H1 (cell line): ENCODE data around the gene ACO1. TPM values are rescaled to one million over a fixed set of nuclear protein-coding genes. Genes with fewer than 3 reads are reported as not detected.

ENCODE experiments used
- CTCF ChIA-PET: fragments of 300-600 bp; sonication (Branson Sonifier 250); formaldehyde crosslinking; loops from one replicate; lab custom pipeline; 2021; ENCODE audit not compliant: partially characterized antibody; lab: Charles Lee
- POLR2A ChIA-PET: fragments of 300-600 bp; sonication (Branson Sonifier 250); formaldehyde crosslinking; loops from one replicate; lab custom pipeline; 2021; ENCODE audit warnings: inconsistent platforms; ENCODE audit not compliant: partially characterized antibody; lab: Charles Lee
- DNase-seq, 2 experiments: peaks; one replicate each; pipeline versions ENCODE4 v3.0.0 to v3.0.0-alpha.2; 2010 to 2022; ENCODE audit warnings: low spot score in 2 of 2, low read depth in 1 of 2, mixed read lengths in 1 of 2
- FAIRE-seq: peaks from 2 replicates; lab custom pipeline; 2011; peaks lifted over from hg19 to GRCh38; lab: Jason Lieb, UNC
- H2AFZ ChIP-seq: 2 replicates; pipeline ENCODE4 v1.8.1; 2012; ENCODE audit warnings: low read length, inconsistent platforms
- H2AK5ac ChIP-seq: 2 replicates; pipeline ENCODE4 v1.6.1; 2013; ENCODE audit warnings: low read depth, low read length
- H2BK120ac ChIP-seq: replicated peaks from 2 replicates; pipeline ENCODE3; 2013; ENCODE audit warnings: low read depth, low read length, inconsistent platforms
- H2BK12ac ChIP-seq: 2 replicates; pipeline ENCODE4 v1.6.1; 2013; ENCODE audit warnings: low read depth, low read length
- H2BK15ac ChIP-seq: 2 replicates; pipeline ENCODE4 v1.6.1; 2013; ENCODE audit warnings: low read length
- H2BK20ac ChIP-seq: 2 replicates; pipeline ENCODE4 v1.6.1; 2013; ENCODE audit warnings: low read length
- H2BK5ac ChIP-seq: 2 replicates; pipeline ENCODE4 v1.6.1; 2013; ENCODE audit warnings: low read depth, low read length
- H3K14ac ChIP-seq: 2 replicates; pipeline ENCODE4 v1.6.1; 2013; ENCODE audit warnings: inconsistent platforms; ENCODE audit not compliant: insufficient read length
- H3K18ac ChIP-seq: 2 replicates; pipeline ENCODE4 v1.6.1; 2013; ENCODE audit warnings: low read length; ENCODE audit errors: extremely low read depth
- H3K23ac ChIP-seq: 2 replicates; pipeline ENCODE4 v1.6.1; 2013; ENCODE audit warnings: inconsistent platforms; ENCODE audit not compliant: insufficient read length
- H3K23me2 ChIP-seq: 2 replicates; pipeline ENCODE4 v1.6.1; 2013; ENCODE audit warnings: low read depth, low read length
- H3K27ac ChIP-seq: 2 replicates; pipeline ENCODE4 v1.6.1; 2011; ENCODE audit warnings: low read depth, low read length, inconsistent platforms
- H3K27me3 ChIP-seq, 4 experiments: replicated peaks in 1 of 4; 1 replicate in 1 of 4; 2 replicates in 3 of 4; pipeline versions ENCODE4 v1.6.1 to v1.8.1; 2011 to 2013; ENCODE audit warnings: low read length in 3 of 4, mild to moderate bottlenecking in 3 of 4, inconsistent platforms in 2 of 4, mixed read lengths in 2 of 4, moderate library complexity in 1 of 4; ENCODE audit not compliant: control insufficient read depth in 3 of 4, insufficient read depth in 3 of 4; ENCODE audit errors: extremely low read depth in 1 of 4
- H3K36me3 ChIP-seq, 4 experiments: 2 replicates each; pipeline versions ENCODE4 v1.6.1 to v1.8.1; 2011 to 2013; ENCODE audit warnings: mild to moderate bottlenecking in 4 of 4, low read length in 3 of 4, moderate library complexity in 2 of 4, control low read depth in 1 of 4, inconsistent platforms in 1 of 4; ENCODE audit not compliant: insufficient read depth in 4 of 4, control insufficient read depth in 2 of 4
- H3K4ac ChIP-seq: replicated peaks from 2 replicates; pipeline ENCODE3; 2013; ENCODE audit warnings: low read length, low read depth, mixed read lengths, inconsistent platforms; ENCODE audit not compliant: insufficient read length
- H3K4me1 ChIP-seq, 4 experiments: replicated peaks in 1 of 4; 1 replicate in 1 of 4; 2 replicates in 3 of 4; pipeline versions ENCODE4 v1.6.1 to v1.8.1; 2011 to 2013; ENCODE audit warnings: low read length in 3 of 4, inconsistent platforms in 2 of 4, mixed read lengths in 1 of 4; ENCODE audit not compliant: insufficient read depth in 4 of 4, control insufficient read depth in 3 of 4
- H3K4me2 ChIP-seq, 2 experiments: 2 replicates each; pipeline versions ENCODE4 v1.6.1 to v1.8.1; 2011 to 2013; ENCODE audit warnings: low read depth in 2 of 2, low read length in 2 of 2, control low read depth in 1 of 2, inconsistent platforms in 1 of 2, mild to moderate bottlenecking in 1 of 2; ENCODE audit not compliant: insufficient read depth in 1 of 2
- H3K4me3 ChIP-seq, 4 experiments: fragments of 200-600, 300-600 bp in 1 of 4; sonication (generic), shearing (Covaris generic), sonication (Bioruptor Twin) in 1 of 4; 2 replicates each; pipeline versions ENCODE4 v1.5.1 to v1.8.1; 2011 to 2016; ENCODE audit warnings: low read length in 4 of 4, low read depth in 3 of 4, control low read depth in 2 of 4, inconsistent platforms in 2 of 4, mild to moderate bottlenecking in 2 of 4, mixed read lengths in 1 of 4, moderate library complexity in 1 of 4; ENCODE audit not compliant: insufficient read depth in 2 of 4; ENCODE audit errors: extremely low read depth in 1 of 4
- H3K56ac ChIP-seq: replicated peaks from 2 replicates; pipeline ENCODE3; 2013; ENCODE audit warnings: low read depth, mild to moderate bottlenecking, mixed read lengths, low read length, inconsistent platforms; ENCODE audit not compliant: insufficient read length
- H3K79me1 ChIP-seq: 2 replicates; pipeline ENCODE4 v1.6.1; 2013; ENCODE audit warnings: low read depth, low read length, control low read depth
- H3K79me2 ChIP-seq, 2 experiments: 2 replicates each; pipeline versions ENCODE4 v1.6.1 to v1.8.1; 2012 to 2013; ENCODE audit warnings: low read length in 2 of 2, mild to moderate bottlenecking in 2 of 2, inconsistent platforms in 1 of 2; ENCODE audit not compliant: insufficient read depth in 2 of 2, control insufficient read depth in 1 of 2
- H3K9ac ChIP-seq, 4 experiments: replicated peaks in 1 of 4; 1 replicate in 1 of 4; 2 replicates in 3 of 4; pipeline versions ENCODE4 v1.6.1 to v1.8.1; 2011 to 2013; ENCODE audit warnings: low read depth in 3 of 4, low read length in 3 of 4, control low read depth in 2 of 4, mild to moderate bottlenecking in 2 of 4, moderate library complexity in 2 of 4, inconsistent platforms in 1 of 4; ENCODE audit errors: extremely low read depth in 1 of 4
- H3K9me3 ChIP-seq, 2 experiments: 2 replicates each; pipeline versions ENCODE4 v1.6.1 to v1.8.1; 2012 to 2013; ENCODE audit warnings: mild to moderate bottlenecking in 2 of 2, moderate library complexity in 2 of 2, control low read depth in 1 of 2, inconsistent platforms in 1 of 2, low read depth in 1 of 2, low read length in 1 of 2, mixed read lengths in 1 of 2; ENCODE audit not compliant: insufficient read depth in 2 of 2
- H4K20me1 ChIP-seq, 2 experiments: replicated peaks in 1 of 2; 2 replicates each; pipeline versions ENCODE3 to v1.8.1; 2011 to 2013; ENCODE audit warnings: inconsistent platforms in 2 of 2, low read length in 2 of 2, mild to moderate bottlenecking in 1 of 2; ENCODE audit not compliant: insufficient read depth in 2 of 2, control insufficient read depth in 1 of 2
- H4K5ac ChIP-seq: 2 replicates; pipeline ENCODE4 v1.6.1; 2013; ENCODE audit warnings: low read length, low read depth, mixed read lengths, inconsistent platforms; ENCODE audit not compliant: insufficient read length
- H4K8ac ChIP-seq: 2 replicates; pipeline ENCODE4 v1.8.0; 2013; ENCODE audit warnings: mild to moderate bottlenecking, moderate library complexity, low read length, inconsistent platforms; ENCODE audit not compliant: insufficient read depth; ENCODE audit errors: extremely low read depth
- H4K91ac ChIP-seq: replicated peaks from 2 replicates; pipeline ENCODE3; 2013; ENCODE audit warnings: low read length, mixed read lengths, inconsistent platforms; ENCODE audit not compliant: insufficient read length
- BRCA1 ChIP-seq: IDR thresholded peaks from 2 replicates; pipeline ENCODE4 v1.6.1; 2012; ENCODE audit warnings: low read depth, low read length, improper control_type of control experiment
- CBX8 ChIP-seq: fragments of 300-800, 300-1000 bp; sonication (generic); IDR thresholded peaks from 2 replicates; pipeline ENCODE4 v1.7.1; 2016; ENCODE audit warnings: low read depth, low read length, borderline replicate concordance
- EGR1 ChIP-seq: IDR thresholded peaks from 2 replicates; pipeline ENCODE4 v1.6.1; 2011; ENCODE audit warnings: low read depth, low read length, borderline replicate concordance
- GTF2F1 ChIP-seq: IDR thresholded peaks from 2 replicates; pipeline ENCODE4 v1.6.1; 2012; ENCODE audit warnings: low read depth, low read length, improper control_type of control experiment, borderline replicate concordance
- HDAC2 ChIP-seq, 2 experiments: fragments of 300-600 bp in 1 of 2; sonication (generic) in 1 of 2; IDR thresholded peaks; 2 replicates each; pipeline ENCODE4 v1.6.1; 2011 to 2012; ENCODE audit warnings: low read depth in 2 of 2, low read length in 2 of 2, mild to moderate bottlenecking in 2 of 2, moderate library complexity in 2 of 2, borderline replicate concordance in 1 of 2, inconsistent platforms in 1 of 2
- HDAC6 ChIP-seq: IDR thresholded peaks from one replicate; pipeline ENCODE4 v1.7.1; 2012; ENCODE audit warnings: low read depth, mild to moderate bottlenecking, inconsistent platforms, low read length, moderate library complexity
- PHF8 ChIP-seq: fragments of 200-600 bp; sonication (generic); conservative IDR thresholded peaks from 2 replicates; pipeline ENCODE4 v1.7.1; 2012; ENCODE audit warnings: low read depth, mild to moderate bottlenecking, inconsistent platforms, low read length, moderate library complexity
- POLR2AphosphoS5 ChIP-seq: IDR thresholded peaks from 2 replicates; pipeline ENCODE4 v1.6.1; 2011; ENCODE audit warnings: low read depth, low read length
- POU5F1 ChIP-seq: IDR thresholded peaks from 2 replicates; pipeline ENCODE4 v1.6.1; 2011; ENCODE audit warnings: low read depth, mild to moderate bottlenecking, low read length, moderate library complexity
- RAD21 ChIP-seq, 2 experiments: IDR thresholded peaks in 1 of 2; conservative IDR thresholded peaks in 1 of 2; 2 replicates each; pipeline ENCODE4 v1.6.1; 2011; ENCODE audit warnings: low read depth in 2 of 2, low read length in 2 of 2, improper control_type of control experiment in 1 of 2, inconsistent platforms in 1 of 2, mild to moderate bottlenecking in 1 of 2, moderate library complexity in 1 of 2
- SIRT6 ChIP-seq: IDR thresholded peaks from one replicate; pipeline ENCODE4 v1.7.1; 2012; ENCODE audit warnings: low read length, inconsistent platforms
- SIX5 ChIP-seq: IDR thresholded peaks from 2 replicates; pipeline ENCODE4 v1.6.1; 2011; ENCODE audit warnings: mild to moderate bottlenecking, low read depth, low read length
- SP4 ChIP-seq: IDR thresholded peaks from 2 replicates; pipeline ENCODE4 v1.6.1; 2012; ENCODE audit warnings: low read length, inconsistent platforms
- TCF12 ChIP-seq: IDR thresholded peaks from 2 replicates; pipeline ENCODE4 v1.6.1; 2011; ENCODE audit warnings: low read depth, mild to moderate bottlenecking, low read length
- TEAD4 ChIP-seq: IDR thresholded peaks from 2 replicates; pipeline ENCODE4 v1.6.1; 2012; ENCODE audit warnings: low read depth, low read length, inconsistent platforms, mixed read lengths
- WGBS, 2 experiments: shearing (Covaris generic) in 1 of 2; methylation state at CpG; one replicate each; pipeline versions ENCODE4 v1.1.6 to v1.1.7; 2013 to 2015; ENCODE audit warnings: low lambda C conversion rate in 2 of 2, mixed read lengths in 2 of 2, inconsistent platforms in 1 of 2, low coverage in 1 of 2, missing lambda C conversion rate in 1 of 2; ENCODE audit not compliant: insufficient replicate concordance in 2 of 2, insufficient coverage in 1 of 2, insufficient read length in 1 of 2; ENCODE audit errors: extremely low coverage in 1 of 2, missing lambda C conversion rate in 1 of 2; 5-methylcytosine and 5-hydroxymethylcytosine counted together
- polyA plus RNA-seq, 7 experiments: library from polyadenylated mRNA; depleted of rRNA in 3 of 7; stranded (reverse) in 5 of 7; unstranded in 2 of 7; fragments of >200 nt in 5 of 7; fragments of 200-250 nt in 2 of 7; gene quantifications; 1 replicate in 5 of 7; 2 replicates in 1 of 7; 4 replicates in 1 of 7; pipeline versions ENCODE4 v1.2.1 to v1.2.3, GENCODE V29; 2011 to 2013; ENCODE audit warnings: missing spikeins in 2 of 7, mixed read lengths in 2 of 7
- total RNA-seq: library from RNA; stranded (reverse); fragmentation: NEBNext Ultra II Directional; extraction: Animal tissue kit (Norgen Biotek cat#: 25700); gene quantifications from 2 replicates; pipeline ENCODE4 v1.2.1, GENCODE V29; 2021

ACO1 gene
- total and polyA plus RNA-seq, 2 of the 8 experiments (the other 6 are each of a cell fraction or from before 2014, with no cell fraction given) = 39.3 to 49.8 TPM

DNA sequence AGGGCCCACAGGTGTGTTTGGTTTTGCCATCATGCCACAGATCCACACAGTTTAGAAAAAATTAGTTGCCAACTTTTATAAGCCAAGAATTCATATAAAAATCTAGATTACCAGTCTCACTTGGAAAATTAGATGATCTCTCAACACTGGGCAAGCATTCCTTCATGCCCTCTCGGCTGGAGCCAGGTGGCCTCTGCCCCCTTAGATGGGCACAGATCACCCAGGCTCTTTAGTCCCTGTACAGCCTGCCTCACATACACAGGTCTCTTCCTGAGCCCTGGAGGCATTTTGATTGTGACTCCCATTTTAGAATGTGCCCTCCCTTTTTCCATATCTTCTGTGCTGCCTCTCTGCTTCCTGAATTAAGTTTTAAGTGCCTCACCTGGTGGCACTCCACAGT is 20.0 kb downstream of the ACO1 start:
- Histone ChIP-seq H2AFZ (no peak overlapping the region), H4K5ac (no peak overlapping the region), H2BK20ac (no peak overlapping the region), H3K79me1 (no peaks in the 10 kb centered on the region; the same call in 1 of the 2 replicates), H3K56ac (no peak overlapping the region), H3K27me3 (no peaks in the 10 kb centered on the region), H2AK5ac (no peak overlapping the region), H4K20me1 (peaks cover 0 to 3% of the 10 kb centered on the region in 2 experiments), H4K8ac (no peak overlapping the region), H4K91ac (no peak overlapping the region), H2BK15ac (no peak overlapping the region), H3K23me2 (no peaks in the 10 kb centered on the region), H3K9ac (no peak overlapping the region), H3K4me2 (no peak overlapping the region), H3K36me3 (peaks cover 0 to 29% (median 11%) of the 10 kb centered on the region in 4 experiments; a peak in 6 of 8 replicates), H3K4me1 (peaks cover 0 to 5% (median 2%) of the 10 kb centered on the region in 4 experiments; a peak in 1 of 7 replicates), H2BK5ac (no peak overlapping the region), H3K23ac (no peak overlapping the region), H3K18ac (no peak overlapping the region), H2BK120ac (no peak overlapping the region), H2BK12ac (no peak overlapping the region), H3K9me3 (no peaks in the 10 kb centered on the region; a peak in 1 of 4 replicates), H3K27ac (no peak overlapping the region), H3K79me2 (peaks cover 0 to 3% of the 10 kb centered on the region in 2 experiments; a peak in 1 of 4 replicates), H3K4ac (no peak overlapping the region), H3K4me3 (no peak overlapping the region), H3K14ac (no peak overlapping the region)
- FAIRE-seq (no peak), DNase-seq (no peak)
- ChIA-PET CTCF (interaction anchor here (1.0 kb wide), 1 partner anchor 25 kb away, joined by 3 read pairs; no protein-coding TSS in a partner anchor), POLR2A (no interaction called here)
- 92% methylated on average over 1 of the region's 1 CpG; no CpG with 5 or more reads in 1 of the 2 experiments for WGBS, 2 experiments
- TF ChIP-seq TEAD4 (no peak), EGR1 (no peak), RAD21 (IDR thresholded peaks at IDR 0.05 in 1 of 2, conservative IDR thresholded peaks at IDR 0.05 in 1 of 2; ENCODE audit: low read depth in 2 of 2, low read length in 2 of 2) (no peak), PHF8 (no peak), HDAC6 (no peak), TCF12 (no peak), SP4 (no peak), SIRT6 (no peak), POLR2AphosphoS5 (no peak), BRCA1 (no peak), SIX5 (no peak), HDAC2 (IDR thresholded peaks at IDR 0.05; ENCODE audit: borderline replicate concordance in 1 of 2, low read depth in 2 of 2, low read length in 2 of 2) (no peak), CBX8 (no peak), POU5F1 (no peak), GTF2F1 (no peak)
